Activated CD4-positive, alpha-beta T cell treated with anti-CD3 and anti-CD28 coated beads, Interleukin-2, amount 50 U/mL, for 16 hours (primary cell): Measurements from ENCODE around the gene CHRM5.
"Not testable (repeated sequence)": the region's sequence is repeated elsewhere in the genome, so short reads cannot be mapped to it uniquely, and the experiment has no call there.

Experiments used
- DNase-seq: peaks from one replicate; pipeline ENCODE4 v3.0.0-alpha.2; 2020

CHRM5 gene

DNA sequence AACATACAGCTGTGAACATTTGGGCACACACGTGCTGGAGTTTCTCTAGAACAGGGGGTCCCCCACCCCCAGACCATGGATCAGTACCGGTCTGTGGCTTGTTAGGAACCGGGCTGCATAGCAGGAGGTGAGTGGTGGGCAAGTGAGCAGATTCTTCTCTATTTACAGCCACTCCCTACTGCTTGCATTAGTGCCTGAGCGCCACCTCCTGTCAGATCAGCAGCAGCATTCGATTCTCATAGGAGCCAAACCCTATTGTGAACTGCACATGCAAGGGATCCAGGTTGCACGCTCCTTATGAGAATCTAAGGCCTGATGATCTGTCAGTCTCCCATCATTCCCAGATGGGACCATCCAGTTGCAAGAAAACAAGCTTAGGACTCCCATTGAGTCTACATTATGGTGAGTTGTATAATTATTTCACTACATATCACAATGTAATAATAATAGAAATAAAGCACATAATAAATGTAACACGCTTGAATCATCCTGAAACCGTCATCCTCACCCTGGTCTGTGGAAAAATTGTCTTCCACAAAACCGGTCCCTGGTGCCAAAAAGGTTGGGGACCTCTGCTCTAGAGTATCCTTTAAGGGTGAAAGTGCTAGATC, 25.8 kb downstream of the CHRM5 start:
- peak; percentile 5 for DNase-seq

DNA sequence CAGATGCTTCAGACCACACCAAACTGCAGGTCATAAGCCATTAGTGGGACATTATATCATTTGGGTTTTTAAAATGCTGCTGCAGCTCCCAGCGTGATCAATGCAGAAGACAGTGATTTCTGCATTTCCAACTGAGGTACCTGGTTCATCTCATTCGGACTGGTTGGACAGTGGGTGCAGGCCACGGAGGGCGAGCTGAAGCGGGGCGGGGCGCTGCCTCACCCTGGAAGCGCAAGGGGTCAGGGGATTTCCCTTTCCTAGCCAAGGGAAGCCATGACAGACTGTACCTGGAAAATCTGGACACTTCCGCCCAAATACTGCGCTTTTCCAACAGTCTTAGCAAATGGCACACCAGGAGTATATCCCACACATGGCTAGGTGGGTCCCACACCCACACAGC, 27.4 kb downstream of the CHRM5 start:
- DNase-seq: not testable (repeated sequence)

DNA sequence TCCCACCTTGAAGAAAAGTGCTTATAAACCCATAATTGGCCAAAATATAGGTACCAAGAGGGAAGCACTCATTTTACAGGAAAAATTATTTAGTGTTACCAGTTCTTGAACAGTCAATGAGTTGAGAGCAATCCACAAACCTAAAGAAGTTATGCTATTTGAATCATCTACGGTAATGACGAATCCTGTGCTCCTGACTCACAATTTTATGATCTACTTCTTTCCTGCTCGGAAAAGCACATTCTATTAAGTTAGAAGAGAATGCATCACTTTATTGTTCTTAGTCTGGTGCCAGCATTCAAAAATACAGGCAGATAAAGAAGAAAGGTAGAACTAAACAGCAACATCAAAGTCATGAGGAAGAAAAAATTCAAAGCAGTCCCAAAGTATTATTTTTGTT, 33.2 kb downstream of the CHRM5 start:
- DNase-seq: no peak

DNA sequence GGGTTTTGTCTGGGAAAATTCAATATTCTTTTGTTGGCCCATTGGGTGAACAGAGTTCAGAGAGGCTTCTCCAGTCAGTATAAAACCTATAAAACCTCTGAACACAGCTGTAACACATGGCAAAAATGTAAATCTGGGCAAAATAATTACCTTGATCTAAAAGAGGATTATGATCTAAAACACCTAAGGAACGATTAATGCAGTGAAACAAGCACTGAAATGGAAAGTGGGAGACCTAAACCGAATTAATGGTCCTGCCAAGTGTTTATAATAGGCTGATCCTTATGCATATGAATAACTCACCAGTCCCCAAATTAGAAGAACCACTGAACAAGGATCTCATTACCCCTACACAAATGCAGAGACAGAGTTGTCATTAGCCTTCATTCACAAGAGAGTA, 38.1 kb downstream of the CHRM5 start:
- DNase-seq: no peak

DNA sequence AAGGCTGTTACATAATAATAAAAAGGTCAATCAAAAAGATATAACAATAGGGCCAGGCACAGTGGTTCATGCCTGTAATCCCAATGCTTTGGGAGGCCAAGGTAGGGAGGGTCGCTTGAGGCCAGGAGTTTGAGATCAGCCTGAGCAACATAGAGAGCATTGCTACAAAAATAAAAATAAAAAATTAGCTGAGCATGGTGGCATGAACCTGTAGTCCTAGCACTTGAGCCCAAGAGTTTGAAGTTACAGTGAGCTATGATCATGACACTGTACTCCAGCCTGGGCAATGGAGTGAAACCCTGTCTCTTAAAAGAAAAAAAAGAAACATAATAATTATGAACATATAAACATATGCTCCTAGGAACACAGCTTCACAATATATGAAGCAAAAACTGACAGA, 41.4 kb downstream of the CHRM5 start:
- DNase-seq: no peak

DNA sequence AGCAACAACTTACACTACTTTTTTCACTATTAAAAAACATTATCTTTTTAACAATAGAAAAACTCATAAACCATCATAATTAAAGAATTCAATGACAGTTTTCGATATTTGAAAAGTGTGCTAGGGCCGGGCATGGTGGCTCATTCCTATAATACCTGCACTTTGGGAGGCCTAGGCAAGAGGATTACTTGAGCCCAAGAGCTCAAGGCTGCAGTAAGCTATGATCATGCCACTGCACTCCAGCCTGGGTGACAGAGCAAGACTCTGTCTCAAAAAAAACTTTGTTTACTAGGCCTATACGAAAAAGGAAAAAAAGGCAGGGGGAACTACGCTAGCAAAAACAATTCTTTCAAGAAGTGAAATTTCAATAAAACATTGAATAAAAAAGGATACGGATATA, 42.6 kb downstream of the CHRM5 start:
- DNase-seq: no peak

DNA sequence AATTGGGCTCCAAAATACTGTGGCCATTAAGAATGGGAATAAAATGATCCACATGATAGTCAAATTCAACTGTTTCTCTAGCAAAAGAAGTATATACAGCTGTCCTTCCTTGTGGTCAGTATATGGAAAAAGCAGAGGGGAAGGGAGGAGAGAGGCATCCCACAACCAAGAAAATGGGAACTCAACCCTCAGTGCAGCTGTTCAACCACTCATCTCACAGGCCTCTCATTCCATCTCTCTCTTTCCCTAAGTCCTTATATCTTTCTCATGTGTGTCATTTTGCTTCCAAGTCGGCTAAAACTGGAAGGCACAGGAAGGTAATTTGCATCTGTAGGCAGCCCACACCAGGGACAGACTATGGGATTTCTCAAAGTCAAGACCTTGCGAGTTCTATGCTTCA, 43.2 kb downstream of the CHRM5 start:
- no peak for DNase-seq

DNA sequence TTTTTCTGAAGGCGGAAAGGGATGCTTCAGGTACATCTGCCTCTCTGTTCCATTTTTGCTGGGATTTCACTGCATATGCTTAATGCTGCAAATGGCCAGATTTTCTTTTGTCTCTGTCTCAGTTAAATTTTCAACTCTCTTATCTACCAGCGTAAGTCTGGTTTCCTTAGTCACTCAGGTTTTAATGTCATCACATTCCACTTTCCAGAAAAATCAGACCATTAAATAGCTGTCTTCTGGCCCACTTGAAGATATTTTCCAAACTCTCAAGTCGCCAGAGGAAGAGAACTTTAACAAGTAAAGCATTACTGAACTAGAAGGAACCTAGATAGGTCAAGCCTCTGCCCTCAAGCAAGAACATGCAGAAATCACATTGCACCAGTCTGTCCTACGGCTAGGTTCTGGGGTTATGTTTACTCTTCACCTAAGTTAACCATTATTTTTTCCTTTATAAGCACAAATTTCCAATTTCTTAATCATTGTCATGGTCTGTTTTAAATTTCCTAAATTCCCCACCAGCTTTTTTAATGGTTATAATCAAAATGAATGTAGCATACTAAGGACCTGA, 44.2 kb downstream of the CHRM5 start:
- DNase-seq: no peak

DNA sequence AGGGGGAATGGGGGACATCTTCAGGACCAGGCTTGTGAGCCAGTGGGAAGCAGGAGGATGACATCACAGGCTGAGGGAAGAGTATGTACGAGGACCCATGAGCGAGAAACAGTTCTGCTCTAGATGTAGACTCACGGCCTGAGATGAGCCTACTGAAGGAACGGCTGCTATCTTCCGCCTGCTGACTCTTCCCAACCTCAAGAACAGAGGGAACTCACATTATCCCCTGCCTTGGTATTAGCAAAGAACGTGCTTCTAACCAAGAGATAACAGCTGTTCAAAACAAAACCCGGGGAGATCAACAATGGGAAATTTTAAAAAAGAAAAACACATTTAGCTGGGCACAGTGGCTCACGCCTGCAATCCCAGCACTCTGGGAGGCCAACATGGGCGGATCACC, 45.4 kb downstream of the CHRM5 start:
- DNase-seq: no peak

DNA sequence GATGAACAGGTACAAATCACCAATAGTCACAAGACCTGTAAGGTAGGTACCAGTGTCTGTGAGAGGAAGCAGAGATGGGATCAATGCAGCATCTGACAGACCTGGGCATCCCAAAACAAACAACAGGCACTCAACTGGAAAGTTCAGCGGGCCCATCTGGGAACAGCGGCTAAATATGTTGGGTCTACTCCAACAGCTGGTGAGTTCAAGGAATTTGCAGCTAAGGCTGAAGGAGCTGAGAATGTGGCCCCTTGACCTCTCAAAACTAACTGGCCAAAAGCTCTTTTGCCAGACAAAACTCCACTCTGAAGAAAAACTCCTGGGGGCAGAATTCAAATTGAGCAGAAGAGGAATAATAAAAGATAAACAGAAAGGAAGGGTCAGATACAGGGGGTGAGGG, 46.3 kb downstream of the CHRM5 start:
- DNase-seq: no peak

DNA sequence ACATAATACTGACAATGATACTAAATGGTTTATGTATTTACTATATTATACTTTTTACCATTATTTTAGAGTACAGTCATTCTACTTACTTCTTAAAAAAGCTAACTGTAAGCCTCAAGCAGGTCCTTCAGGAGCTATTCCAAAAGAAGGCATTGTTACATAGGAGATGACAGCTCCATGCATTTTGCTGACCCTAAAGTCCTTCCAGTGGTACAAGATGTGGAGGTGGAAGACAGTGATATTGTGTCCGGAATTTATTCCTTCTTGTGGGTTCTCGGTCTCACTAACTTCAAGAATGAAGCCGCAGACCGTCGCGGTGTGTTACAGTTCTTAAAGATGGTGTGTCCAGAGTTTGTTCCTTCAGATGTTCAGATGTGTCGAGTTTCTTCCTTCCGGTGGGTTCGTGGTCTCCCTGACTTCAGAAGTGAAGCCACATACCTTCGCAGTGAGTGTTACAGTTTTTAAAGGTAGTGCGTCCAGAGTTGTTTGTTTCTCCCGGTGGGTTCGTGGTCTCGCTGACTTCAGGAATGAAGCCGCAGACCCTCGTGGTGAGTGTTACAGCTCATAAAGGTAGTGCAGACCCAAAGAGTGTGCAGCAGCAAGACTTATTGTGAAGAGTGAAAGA, 49.8 kb downstream of the CHRM5 start:
- DNase-seq: peak; percentile 59

DNA sequence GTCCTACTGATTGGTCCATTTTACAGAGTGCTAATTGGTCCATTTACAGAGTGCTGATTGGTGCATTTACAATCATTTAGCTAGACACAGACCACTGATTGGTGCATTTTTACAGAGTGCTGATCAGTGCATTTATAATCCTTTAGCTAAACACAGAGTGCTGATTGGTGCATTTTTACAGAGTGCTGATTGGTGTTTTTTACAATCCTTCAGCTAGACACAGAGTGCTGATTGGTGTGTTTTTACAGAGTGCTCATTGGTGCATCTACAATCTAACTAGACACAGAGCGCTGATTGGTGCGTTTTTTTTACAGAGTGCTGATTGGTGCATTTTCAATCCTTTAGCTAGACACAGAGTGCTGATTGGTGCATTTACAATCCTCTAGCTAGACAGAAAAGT, 50.4 kb downstream of the CHRM5 start:
- DNase-seq: not testable (repeated sequence)

DNA sequence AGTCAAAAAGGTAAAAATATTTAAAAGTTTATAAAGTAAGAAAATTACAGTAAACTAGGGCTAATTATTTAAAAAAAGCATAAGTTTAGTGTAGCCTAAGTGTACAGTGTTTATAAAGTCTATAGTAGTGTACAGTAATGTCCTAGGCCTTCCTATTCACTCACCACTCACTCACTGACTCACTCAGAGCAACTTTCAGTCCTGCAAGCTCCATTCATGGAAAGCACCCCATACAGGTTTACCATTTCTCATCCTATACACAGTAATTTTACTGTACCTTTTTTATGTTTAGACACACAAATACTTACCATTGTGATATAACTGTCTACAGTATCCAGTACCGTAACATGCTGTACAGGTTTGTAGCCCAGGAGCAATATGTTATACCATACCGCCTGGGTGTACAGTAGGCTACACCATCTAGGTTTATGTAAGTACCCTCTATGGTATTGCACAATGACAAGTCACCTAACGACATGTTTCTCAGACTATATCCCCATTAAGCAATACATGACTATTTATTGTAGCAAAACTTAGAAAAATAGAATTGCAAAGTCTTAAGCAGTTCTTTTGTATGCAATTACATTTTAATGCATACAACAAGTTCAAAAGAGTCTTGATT, 51.2 kb downstream of the CHRM5 start:
- no peak for DNase-seq

DNA sequence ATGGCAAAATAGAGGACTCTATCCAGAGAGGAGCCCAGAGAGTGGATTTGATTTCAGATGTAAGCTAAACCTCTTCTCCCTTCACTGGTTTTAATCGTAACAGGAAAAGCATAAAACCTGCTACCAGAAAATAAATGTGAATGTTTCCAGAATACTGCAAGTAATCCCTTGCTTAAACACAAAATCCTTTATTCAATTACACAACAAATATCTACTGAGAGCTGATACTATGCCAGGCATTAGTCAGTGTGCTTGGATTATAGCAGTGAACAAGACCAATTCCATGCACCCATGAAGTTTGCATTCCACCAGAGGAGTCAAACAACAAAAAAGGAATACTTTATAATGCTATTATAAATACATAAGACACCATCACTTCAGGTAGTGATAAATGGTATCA, 55.6 kb downstream of the CHRM5 start:
- no peak for DNase-seq

DNA sequence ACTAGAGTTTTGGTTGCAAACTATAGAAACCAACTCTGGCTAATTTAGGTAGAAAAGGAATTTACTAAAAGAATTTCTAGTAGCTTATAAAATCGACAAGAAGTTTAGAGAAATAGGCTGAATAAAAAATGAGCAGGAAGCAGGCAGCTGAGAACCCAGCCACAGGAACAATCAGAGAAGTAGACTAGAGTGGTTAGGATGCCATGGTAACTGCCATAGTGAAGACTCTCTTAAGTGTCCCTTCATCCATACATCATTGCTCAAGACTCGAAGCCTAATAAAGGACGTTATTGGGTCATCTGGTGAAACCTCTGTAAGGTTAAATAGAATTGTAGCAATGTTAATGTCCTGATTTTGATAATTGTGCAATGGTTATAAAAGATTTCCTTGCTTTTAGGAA, 57.0 kb downstream of the CHRM5 start:
- DNase-seq: no peak

DNA sequence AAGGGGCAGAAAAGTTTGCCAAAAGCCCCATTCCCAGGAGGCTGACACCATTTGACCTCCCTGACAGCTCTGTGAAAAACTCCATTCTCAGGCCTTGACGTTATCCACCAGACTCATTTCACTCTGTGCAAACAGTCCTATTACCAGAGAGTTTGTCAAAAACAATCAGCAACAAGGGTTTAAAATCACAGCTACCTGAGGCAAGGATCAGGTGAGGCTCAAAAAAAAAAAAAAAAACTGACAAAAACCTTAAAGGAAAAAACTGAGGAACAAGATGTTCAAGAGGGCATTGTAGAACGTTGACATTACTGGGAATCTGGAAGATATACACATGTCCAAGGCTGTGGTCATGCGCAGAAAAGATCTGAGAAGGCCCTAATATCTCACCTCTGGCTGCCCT, 59.3 kb downstream of the CHRM5 start:
- no peak for DNase-seq

DNA sequence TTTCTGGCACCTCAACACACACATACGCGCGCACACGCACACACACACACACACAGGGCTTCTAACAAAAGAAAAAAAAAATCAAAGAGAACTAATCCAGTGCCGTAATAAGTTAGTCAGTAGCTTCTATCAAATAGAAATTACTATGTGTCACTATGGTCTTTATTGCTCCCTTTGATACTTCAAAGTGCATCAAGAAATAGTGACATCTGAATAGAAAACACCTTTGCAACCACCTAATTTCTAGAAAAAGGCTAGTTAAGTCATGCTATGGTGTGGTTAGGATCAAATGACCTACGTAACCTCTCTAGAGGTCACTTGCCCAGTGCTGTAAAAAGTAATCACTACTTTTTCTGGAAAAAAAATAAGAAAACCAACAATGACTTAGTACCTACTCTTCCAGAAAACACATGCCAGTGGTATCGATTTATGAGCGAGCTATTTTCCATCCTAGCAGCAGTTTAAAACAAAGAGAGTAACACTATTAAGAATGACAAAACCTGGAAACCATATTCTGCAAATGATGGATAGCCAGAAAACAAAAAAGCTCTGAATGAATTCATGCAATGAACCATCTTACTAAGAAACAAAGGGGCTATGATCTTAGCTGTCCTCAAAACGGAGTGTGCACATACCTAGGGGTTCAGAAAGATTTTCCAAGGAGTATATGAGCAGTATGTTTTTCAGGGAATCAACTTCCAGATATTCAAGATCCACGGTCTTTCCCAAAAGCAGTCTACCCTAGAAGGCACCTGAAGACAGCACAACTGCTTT, 63.9 kb downstream of the CHRM5 start:
- DNase-seq: no peak

DNA sequence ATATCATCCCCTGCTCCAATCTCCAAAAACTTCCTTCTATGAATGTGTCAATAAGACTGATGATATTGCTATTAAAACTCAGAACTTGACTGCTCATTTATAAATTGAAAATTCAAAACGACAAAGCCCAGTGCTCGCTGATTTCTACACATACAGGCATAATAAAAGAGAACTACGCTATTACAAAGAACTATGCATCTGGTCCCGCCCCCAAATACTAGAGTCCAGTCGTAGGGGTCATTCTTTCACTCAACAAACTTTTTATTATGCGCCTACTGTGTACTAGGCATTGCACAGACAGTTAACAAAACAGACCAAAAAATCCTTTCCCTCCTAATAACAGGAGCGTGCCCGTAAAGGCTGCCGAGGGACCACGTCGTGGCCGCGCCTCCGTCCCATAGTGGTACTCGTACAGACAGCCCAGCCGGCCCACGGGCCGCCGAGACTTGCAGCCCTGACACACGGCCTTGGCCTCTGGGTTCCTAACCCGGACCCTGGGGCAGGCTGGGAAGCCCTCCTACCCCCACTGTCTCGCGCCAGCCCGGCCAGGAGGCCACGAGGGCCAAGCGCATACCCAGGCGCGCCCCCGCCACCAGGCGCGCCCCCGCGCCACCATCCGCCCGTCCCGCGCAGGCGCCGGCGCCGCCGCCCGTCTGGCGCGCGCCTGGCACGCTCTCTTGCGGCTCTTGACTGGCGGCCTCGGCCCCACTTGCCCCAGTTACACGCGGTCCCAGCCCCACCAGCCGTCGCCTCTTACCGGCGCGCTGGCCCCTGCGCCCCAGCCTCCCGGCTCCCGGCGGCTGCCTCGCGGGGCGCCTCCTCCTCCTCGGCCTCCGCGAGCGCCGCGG, 70.0 kb downstream of the CHRM5 start:
- peak; percentile 69 for DNase-seq

DNA sequence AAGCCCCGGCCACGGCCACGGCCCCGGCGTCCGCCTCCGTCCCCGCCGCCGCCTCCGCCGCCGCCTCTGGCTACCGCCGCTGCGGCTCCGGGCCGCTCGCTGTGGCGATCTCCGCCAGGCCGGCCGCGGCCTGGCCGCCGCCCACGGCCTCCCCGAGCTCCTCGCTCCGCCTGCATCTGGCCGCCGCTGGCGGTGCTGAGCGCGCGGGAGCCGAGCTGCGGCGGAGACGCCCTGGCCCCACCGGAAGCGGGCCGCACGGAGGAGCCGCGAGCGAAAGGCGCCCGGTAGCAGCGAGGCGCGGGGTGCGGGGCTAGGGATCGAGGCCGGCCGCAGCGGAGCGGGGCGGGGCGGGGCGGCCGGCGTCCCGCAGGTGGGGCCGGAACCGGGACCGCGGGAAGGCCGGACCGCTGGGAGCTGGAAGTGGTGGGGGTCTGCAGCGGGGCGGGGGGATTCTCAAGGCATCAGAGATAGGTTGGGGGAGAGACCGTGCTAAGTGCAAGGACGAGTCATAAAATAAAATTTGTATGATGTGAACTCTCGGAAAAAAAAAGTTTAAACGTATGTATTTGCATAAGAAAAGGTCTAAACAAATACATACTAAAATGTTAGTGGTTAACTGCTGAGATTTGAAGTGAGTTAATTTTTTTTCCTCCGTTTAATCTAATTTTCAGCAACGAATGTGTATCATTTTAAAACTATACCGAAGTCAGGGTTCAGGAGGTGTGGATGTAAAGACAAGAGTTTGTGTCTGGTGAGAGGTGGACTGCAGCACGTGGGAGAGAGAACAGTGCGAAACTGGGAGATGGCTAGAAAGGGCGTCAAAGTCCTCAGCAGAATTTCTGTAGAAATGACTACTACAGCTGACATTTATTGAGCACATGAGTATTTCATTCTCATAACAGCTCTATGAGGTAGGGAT, 70.8 kb downstream of the CHRM5 start, which contains the start of gene AVEN:
Gene AVEN (minus strand): TSS at position 334 of the 919 bp plus-strand sequence. CDS start 158 bp downstream, at position 176.
- DNase-seq: peak; percentile 65

DNA sequence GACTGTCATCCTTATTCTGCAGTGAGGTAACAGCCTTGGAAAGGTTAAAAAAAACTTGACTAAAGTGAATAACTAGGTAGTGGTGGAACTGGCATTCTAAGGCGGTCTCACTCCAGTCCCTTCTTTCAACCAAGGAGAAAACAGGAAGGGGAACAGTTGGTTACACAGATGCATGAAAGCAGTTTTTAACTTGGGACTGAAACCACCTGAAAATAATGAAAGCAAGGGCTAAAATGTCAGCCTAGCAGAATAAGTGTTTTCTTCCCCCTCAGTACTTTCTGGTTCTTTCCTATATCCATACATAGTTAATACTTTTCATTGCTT, 71.5 kb downstream of the CHRM5 start:
- DNase-seq: no peak

DNA sequence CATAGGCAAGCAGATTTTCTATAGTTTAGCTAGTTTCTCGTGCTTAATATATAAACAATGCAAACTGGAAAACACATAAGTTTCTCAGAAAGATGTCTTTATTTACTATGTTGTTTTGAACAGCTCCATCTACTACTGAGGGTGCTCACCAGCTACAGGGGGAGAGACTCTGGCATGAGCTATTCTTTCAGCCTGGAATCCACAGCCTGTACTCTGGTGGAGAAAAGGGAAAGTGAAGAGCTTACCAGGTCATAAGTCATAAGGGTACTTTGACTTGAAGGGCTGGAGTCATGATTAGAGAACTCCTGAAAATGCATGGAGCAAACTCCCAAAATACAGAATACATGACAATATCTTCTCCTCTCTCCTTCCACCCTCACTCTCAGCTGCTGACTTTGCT, 75.1 kb downstream of the CHRM5 start:
- no peak for DNase-seq

DNA sequence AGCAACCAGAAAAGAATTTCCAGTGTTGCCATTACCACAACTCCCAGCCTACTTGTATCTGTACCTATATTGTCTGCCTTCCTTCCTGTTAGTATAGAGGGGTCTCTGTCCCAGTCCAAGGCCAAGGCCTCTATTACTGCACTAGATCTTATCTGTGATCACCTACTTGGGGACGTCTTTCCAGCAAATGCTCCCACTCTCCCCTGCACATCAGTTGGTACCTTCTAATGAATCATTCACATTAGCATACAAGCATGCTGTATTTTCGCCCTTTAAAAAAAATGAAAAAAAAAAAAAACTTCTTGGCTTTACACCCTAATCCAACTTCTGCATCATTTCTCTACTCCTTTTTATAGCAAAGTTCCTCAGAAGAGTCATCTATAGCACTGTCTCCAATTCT, 75.5 kb downstream of the CHRM5 start:
- DNase-seq: no peak
